ENCODE measurements around the gene SRSF7.
"Not testable (repeated sequence)": the region's sequence is repeated elsewhere in the genome, so short reads cannot be mapped to it uniquely, and the experiment has no call there.

Gene SRSF7

GRCh38 chr2:38750891-38751595 is at the start of gene SRSF7:
Gene SRSF7, minus strand, starts transcription at chr2:38751361. Its CDS starts 105 bp downstream, at chr2:38751256.
- DNase-seq, result peak; percentile 99

- DNase-seq, result no peak
These were observed 46.8 kb upstream of the SRSF7 start for GRCh38 chr2:38797953-38798352.

- no peak for DNase-seq
These were observed 46.1 kb upstream of the SRSF7 start for GRCh38 chr2:38797250-38797676.

GRCh38 chr2:38795016-38795415 is 43.9 kb upstream of the SRSF7 start:
- not testable (repeated sequence) for DNase-seq

GRCh38 chr2:38794235-38794946 is 43.2 kb upstream of the SRSF7 start:
- DNase-seq, result no peak

- DNase-seq, result no peak
These were observed 42.4 kb upstream of the SRSF7 start for GRCh38 chr2:38793511-38793910.

GRCh38 chr2:38792751-38793150 is 41.6 kb upstream of the SRSF7 start:
- DNase-seq, result no peak

- not testable (repeated sequence) for DNase-seq
These were observed 41.2 kb upstream of the SRSF7 start for GRCh38 chr2:38792321-38792720.

GRCh38 chr2:38791744-38792143 is 40.6 kb upstream of the SRSF7 start:
- no peak for DNase-seq

GRCh38 chr2:38789691-38790090 is 38.5 kb upstream of the SRSF7 start:
- DNase-seq, result no peak

- no peak for DNase-seq
These were observed 37.1 kb upstream of the SRSF7 start for GRCh38 chr2:38788306-38788705.

- DNase-seq, result no peak
These were observed 32.4 kb upstream of the SRSF7 start for GRCh38 chr2:38783586-38783985.

- DNase-seq, result no peak
These were observed 27.5 kb upstream of the SRSF7 start for GRCh38 chr2:38778687-38779082.

- no peak for DNase-seq
These were observed 25.4 kb upstream of the SRSF7 start for GRCh38 chr2:38776531-38776930.

GRCh38 chr2:38775921-38776225 is 24.7 kb upstream of the SRSF7 start:
- DNase-seq, result no peak

- no peak for DNase-seq
These were observed 24.1 kb upstream of the SRSF7 start for GRCh38 chr2:38775097-38775920.

GRCh38 chr2:38771632-38772031 is 20.5 kb upstream of the SRSF7 start:
- no peak for DNase-seq

- no peak for DNase-seq
These were observed 14.4 kb upstream of the SRSF7 start for GRCh38 chr2:38765551-38765950.

GRCh38 chr2:38765149-38765548 is 14.0 kb upstream of the SRSF7 start:
- DNase-seq, result no peak

GRCh38 chr2:38763728-38764127 is 12.6 kb upstream of the SRSF7 start:
- DNase-seq, result no peak

GRCh38 chr2:38763228-38763627 is 12.1 kb upstream of the SRSF7 start:
- DNase-seq, result no peak

GRCh38 chr2:38755891-38756290 is 4.7 kb upstream of the SRSF7 start:
- DNase-seq, result not testable (repeated sequence)

- DNase-seq, result no peak
These were observed 3.3 kb upstream of the SRSF7 start for GRCh38 chr2:38754506-38754905.

- no peak for DNase-seq
These were observed 2.9 kb upstream of the SRSF7 start for GRCh38 chr2:38754049-38754448.

Measured in NCI-H2227 treated with DMSO at 0.1 percent for 48 hours (cell line).